NCI-H146 (cell line): ENCODE results near the gene B9D1.
A peak's percentile ranks its signal among the peaks of the same experiment; 100 is the strongest.

Source experiments
- DNase-seq: peaks from one replicate; lab custom pipeline; 2025; lab: John Stamatoyannopoulos, UW

The B9D1 gene

DNA sequence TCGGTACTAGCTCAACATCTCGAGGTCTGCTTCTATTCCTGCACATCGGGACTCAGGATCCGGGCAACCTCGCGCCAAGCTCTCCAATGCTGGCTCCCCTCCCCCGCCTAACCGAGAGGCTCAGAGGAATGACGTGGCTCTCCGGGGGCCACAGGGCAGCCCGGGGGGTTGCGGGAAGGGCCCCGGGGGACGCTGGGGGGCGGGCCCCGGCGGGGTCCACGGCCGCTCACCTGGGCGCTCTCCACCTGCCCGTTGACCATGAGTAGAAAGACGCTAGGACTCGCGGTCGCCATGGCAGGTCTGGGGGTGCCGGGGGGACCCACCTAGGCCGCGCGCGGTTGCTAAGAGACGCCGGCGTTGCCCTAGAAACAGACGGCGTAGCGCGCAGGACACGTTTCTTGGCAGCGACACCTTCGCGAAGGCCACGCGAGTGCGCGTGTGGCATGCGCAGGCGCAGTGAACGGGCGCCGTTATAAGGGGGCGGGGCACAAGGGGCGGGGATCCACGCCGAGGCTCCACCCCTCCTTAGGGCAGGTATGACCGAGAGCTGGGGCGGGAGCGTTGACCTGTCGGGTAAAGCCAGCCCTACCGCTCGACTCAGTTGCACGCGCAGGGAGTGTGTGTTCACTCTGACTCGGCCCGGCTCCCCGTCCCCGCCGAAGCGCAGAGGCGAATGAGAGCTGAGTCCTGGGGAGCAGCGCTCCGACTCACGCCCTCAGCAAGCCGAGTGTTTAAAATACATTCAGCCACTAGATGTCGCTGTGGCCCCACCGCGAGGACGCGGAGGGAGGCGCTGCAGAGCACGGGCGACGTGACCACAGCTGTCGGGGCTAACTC lies at the start of gene B9D1:
B9D1 (minus strand) TSS at position 447 of the 837 bp plus-strand sequence; CDS start at position 293, 154 bp downstream.
- DNase-seq, result peak; percentile 93

GRCh38 chr17:19411631-19412030 lies 49.1 kb upstream of the B9D1 start:
- DNase-seq, result peak; percentile 39

GRCh38 chr17:19410875-19411620 lies 48.5 kb upstream of the B9D1 start, which contains the start of gene RNF112:
RNF112 (plus strand) TSS chr17:19411232; CDS start chr17:19411409, 177 bp downstream.
- peak; percentile 63 for DNase-seq

- no peak for DNase-seq
Observed at GRCh38 chr17:19410091-19410490, 47.6 kb upstream of the B9D1 start.

- no peak for DNase-seq
Observed at GRCh38 chr17:19409509-19409908, 47.0 kb upstream of the B9D1 start.

- no peak for DNase-seq
Observed at GRCh38 chr17:19409066-19409465, 46.5 kb upstream of the B9D1 start.

DNA sequence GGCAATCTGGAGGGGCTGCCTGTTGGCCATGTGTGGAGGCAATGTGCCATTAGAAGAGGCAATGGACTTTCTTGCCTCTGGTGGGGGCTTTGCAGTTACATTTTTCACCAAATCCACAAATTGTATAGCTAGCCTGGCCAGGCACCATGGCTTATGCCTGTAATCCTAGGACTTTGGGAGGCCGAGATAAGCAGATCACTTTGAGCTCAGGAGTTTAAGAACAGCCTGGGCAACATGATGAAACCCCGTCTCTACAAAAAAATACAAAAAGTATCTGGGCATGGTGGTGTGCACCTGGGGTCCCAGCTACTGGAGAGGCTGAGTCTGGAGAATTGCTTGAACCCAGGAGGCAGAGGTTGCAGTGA lies 45.8 kb upstream of the B9D1 start:
- DNase-seq, result no peak

GRCh38 chr17:19407601-19408345 lies 45.2 kb upstream of the B9D1 start:
- DNase-seq, result no peak

DNA sequence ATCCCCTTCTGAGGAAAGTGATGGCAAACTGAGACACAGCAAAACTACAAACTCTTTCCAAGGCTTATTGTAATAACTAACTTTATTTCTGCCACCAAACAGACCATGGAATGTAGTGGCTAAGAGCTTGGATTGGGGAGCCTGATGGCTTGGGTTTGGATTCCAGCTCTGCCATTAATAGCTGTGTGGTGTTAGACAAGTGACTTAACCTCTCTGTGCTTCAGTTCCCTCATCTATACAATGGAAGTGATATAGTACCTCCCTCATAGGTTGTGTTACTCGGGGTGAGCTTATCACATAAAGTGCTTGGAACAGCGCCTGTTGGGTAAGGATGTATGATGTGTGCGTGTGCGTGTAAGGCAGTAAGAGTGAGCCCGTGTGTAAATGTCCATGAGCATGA lies 42.6 kb upstream of the B9D1 start:
- no peak for DNase-seq

GRCh38 chr17:19404264-19404663 lies 41.7 kb upstream of the B9D1 start:
- no peak for DNase-seq

- no peak for DNase-seq
Observed at GRCh38 chr17:19403021-19403420, 40.5 kb upstream of the B9D1 start.

GRCh38 chr17:19402171-19402570 lies 39.6 kb upstream of the B9D1 start:
- no peak for DNase-seq

GRCh38 chr17:19401321-19402010 lies 38.9 kb upstream of the B9D1 start:
- DNase-seq, result no peak

GRCh38 chr17:19399750-19400450 lies 37.4 kb upstream of the B9D1 start:
- no peak for DNase-seq

- peak; percentile 67 for DNase-seq
Observed at GRCh38 chr17:19398301-19399181, 36.0 kb upstream of the B9D1 start.

GRCh38 chr17:19397556-19398041 lies 35.1 kb upstream of the B9D1 start:
- DNase-seq, result no peak

DNA sequence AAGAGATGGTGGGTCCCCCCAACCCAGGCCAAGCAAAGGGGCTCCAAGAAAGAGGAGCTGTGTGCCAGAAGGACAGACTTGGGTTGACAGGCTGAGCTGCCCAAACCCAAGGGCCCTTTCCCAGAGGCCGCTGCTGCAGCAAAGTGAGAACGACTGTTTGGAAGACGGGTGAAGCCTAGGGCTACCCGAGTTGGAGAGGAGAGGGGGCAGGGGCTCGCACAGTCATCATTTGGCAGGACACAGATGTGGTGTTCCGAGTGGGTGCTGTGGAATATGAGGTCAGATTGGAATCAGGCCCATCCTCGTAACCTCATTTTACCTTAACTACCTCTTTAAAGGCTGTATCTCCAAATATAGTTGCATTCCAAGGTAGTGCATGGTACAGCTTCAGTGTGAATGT lies 29.8 kb upstream of the B9D1 start:
- DNase-seq, result no peak

GRCh38 chr17:19391432-19391831 lies 28.9 kb upstream of the B9D1 start:
- peak; percentile 11 for DNase-seq

- no peak for DNase-seq
Observed at GRCh38 chr17:19390951-19391350, 28.4 kb upstream of the B9D1 start.
